HG02763 (cell line): ENCODE results near the gene HBD.

Experiments used
- ATAC-seq: cut with Tn5 transposase; IDR thresholded peaks from one replicate; pipeline ENCODE4 v1.9.1; 2021; ENCODE audit warnings: mild to moderate bottlenecking, moderate library complexity; ENCODE audit not compliant: unreplicated experiment

The HBD gene

DNA sequence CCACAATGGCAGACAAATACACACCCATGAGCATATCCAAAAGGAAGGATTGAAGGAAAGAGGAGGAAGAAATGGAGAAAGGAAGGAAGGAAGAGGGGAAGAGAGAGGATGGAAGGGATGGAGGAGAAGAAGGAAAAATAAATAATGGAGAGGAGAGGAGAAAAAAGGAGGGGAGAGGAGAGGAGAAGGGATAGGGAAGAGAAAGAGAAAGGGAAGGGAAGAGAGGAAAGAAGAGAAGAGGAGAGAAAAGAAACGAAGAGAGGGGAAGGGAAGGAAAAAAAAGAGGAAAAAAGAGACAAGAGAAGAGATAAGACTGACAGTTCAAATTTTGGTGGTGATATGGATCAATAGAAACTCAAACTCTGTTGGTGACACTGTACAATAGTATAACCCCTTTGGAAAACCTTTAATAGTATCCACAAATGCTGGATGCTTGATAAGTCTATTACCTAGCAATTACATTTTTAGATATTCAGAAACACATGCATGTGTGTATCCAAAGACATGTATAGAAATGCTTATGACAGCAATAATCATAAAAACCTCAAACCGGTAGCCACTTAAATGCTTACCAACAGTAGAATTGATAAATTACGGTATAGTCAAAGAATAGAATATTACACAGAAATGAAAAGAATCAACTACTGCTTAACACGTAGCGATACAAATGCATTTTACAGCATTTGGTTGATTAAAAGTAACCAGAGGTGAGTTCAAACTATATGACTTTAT lies 1.2 kb upstream of the HBD start:
- ATAC-seq = no peak

DNA sequence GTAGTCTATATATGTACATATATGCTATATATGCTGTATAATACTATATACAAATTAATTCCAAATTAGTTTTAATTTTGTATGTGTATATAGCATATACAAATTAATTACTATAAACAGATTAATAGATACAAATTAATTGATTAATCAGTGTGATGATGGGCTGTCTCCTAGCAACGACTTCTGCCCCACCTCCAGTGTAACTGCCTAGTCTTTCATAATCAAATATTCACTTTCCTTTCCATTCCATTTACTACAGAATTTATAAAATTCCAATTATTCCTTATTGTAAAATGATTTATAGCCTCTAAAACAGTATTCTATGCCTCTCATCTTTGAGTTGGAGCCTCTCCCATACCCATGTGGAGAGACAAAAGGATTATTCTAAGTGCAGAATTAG lies 976 bp downstream of the HBD start:
- no peak for ATAC-seq

DNA sequence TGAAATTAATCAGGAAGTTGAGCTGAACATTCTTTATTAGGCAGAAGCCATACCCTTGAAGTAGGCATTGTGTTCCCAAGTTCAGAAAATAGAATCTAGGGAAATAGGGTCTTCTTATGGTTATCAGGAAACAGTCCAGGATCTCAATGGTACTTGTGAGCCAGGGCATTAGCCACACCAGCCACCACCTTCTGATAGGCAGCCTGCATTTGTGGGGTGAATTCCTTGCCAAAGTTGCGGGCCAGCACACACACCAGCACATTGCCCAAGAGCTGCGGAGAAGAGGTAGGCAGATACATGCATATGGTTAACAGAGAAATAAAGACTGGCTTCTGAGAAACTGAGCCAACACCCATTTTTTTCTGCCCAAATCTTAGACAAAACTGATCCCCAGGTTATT lies 1.5 kb downstream of the HBD start:
- no peak for ATAC-seq

DNA sequence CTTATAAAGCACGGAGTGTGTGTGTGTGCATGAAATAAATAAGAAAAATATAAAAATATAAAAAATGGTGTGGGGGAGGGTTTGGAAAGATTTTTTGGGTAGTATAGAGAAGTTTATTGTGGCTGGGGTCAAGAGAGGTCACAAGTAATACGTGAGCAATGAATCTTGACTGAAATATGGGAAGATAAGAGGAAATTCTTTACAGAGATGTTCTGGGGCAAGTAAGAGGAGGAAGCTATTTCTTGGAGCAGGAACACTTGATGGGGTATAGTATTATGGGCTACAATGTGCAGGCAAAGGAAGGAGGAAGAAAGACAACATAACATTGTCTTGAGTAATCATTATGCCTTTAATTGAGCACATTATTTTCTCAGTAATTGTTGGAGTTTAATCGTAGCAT lies 2.1 kb downstream of the HBD start:
- ATAC-seq = no peak

DNA sequence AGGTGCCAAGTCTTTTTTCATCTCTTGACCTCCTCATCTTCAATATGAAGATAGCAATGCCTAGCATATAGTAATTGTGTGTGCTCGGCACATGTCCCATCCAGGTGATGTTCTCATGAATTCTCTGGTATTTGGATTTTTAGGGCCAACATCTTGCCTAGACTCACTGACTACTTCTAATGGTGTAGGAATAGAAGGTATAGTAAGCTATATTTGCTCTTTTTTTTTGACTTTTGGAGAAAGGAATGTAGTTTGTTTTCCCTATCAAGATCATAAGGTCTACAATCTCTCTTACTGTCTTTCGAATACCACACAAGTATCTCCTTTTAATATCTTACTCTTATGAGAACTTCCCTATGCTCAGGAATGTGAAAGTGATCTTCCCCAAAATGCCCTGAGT lies 3.2 kb downstream of the HBD start:
- ATAC-seq = no peak

DNA sequence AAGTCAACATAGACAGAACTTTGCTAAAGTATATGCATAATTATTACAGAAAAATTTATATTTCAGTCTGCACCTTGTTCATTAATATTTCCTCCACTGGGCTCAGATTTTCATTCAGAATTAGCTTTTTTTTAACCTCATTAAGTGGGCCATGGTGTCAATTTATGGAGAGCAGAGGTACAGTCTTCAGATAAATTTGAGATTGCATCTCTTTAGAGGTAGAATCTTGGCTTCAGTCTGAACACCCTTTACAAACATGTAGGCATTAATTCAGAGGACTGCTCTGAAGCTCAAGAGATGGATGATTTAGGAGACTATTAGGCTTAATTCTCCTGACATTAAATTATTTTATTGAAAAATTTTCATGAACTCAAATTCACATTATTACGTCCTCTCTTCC lies 4.0 kb downstream of the HBD start:
- no peak for ATAC-seq

DNA sequence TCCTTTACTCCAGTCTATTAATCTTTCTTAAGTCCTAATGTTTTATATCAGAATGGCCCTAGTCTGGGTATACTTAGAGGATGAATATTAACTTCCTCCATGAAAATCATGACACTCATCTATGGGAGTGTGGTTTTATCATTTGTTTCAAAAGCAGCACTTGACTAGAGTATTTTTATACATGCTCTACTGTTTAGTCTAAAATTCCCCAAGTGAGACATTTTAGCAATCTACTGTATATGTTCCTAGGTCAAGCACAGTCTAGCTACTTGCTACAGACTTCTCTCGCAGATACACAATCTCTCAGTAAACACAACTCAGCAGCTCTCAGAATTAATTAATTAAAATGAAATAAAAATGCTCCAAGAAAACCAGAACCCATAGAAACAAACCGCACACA lies 4.5 kb downstream of the HBD start:
- no peak for ATAC-seq

DNA sequence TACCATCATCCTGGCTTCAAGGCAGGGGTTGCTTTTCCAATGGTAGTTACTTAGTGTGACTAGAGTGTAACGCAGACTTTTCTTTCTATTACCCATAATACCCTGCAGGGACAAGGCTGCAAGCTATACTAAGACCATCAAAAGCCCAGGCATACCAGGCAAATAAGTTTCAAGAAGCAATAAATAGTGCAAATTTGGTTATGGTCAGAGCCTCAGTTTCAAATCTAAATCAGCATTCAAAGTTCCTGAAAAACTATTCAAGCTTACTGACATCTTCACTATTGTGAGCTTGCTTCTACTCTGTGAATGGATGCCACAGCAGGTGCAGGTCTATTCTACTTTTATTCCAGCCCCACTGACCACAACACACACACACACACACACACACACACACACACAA lies 4.9 kb downstream of the HBD start:
- no peak for ATAC-seq

DNA sequence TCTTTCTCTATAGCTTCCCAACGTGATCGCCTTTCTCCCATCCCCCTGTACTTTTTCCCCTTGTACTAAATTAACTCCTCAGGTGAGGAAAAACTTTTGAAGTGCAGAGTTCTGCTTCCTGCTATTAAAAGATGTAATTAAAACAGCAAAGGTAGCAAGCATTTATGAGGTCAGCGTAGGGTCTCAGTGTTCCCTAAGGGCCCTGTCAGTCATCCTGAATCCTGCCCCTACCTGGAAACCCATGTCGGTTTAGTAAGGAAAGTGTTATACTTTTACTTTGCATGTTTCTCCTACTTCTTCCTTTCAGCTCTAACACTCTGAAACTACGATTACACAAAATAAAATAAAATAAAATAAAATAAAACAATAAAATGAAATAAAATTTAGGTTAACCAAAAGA lies 6.2 kb downstream of the HBD start:
- ATAC-seq = no peak

DNA sequence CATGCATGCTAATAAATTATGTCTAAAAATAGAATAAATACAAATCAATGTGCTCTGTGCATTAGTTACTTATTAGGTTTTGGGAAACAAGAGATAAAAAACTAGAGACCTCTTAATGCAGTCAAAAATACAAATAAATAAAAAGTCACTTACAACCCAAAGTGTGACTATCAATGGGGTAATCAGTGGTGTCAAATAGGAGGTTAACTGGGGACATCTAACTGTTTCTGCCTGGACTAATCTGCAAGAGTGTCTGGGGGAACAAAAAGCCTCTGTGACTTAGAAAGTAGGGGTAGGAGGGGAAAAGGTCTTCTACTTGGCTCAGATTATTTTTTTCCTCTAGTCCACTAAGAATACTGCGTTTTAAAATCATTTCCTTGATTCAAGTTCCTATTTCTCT lies 6.6 kb downstream of the HBD start:
- ATAC-seq = no peak

DNA sequence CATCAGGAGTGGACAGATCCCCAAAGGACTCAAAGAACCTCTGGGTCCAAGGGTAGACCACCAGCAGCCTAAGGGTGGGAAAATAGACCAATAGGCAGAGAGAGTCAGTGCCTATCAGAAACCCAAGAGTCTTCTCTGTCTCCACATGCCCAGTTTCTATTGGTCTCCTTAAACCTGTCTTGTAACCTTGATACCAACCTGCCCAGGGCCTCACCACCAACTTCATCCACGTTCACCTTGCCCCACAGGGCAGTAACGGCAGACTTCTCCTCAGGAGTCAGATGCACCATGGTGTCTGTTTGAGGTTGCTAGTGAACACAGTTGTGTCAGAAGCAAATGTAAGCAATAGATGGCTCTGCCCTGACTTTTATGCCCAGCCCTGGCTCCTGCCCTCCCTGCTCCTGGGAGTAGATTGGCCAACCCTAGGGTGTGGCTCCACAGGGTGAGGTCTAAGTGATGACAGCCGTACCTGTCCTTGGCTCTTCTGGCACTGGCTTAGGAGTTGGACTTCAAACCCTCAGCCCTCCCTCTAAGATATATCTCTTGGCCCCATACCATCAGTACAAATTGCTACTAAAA lies 7.5 kb downstream of the HBD start, which contains the start of gene HBB:
Gene HBB (minus strand): TSS at position 340 of the 579 bp plus-strand sequence. CDS start 50 bp downstream, at position 290.
- no peak for ATAC-seq

DNA sequence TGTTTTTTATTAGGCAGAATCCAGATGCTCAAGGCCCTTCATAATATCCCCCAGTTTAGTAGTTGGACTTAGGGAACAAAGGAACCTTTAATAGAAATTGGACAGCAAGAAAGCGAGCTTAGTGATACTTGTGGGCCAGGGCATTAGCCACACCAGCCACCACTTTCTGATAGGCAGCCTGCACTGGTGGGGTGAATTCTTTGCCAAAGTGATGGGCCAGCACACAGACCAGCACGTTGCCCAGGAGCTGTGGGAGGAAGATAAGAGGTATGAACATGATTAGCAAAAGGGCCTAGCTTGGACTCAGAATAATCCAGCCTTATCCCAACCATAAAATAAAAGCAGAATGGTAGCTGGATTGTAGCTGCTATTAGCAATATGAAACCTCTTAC lies 8.8 kb downstream of the HBD start:
- ATAC-seq = no peak

DNA sequence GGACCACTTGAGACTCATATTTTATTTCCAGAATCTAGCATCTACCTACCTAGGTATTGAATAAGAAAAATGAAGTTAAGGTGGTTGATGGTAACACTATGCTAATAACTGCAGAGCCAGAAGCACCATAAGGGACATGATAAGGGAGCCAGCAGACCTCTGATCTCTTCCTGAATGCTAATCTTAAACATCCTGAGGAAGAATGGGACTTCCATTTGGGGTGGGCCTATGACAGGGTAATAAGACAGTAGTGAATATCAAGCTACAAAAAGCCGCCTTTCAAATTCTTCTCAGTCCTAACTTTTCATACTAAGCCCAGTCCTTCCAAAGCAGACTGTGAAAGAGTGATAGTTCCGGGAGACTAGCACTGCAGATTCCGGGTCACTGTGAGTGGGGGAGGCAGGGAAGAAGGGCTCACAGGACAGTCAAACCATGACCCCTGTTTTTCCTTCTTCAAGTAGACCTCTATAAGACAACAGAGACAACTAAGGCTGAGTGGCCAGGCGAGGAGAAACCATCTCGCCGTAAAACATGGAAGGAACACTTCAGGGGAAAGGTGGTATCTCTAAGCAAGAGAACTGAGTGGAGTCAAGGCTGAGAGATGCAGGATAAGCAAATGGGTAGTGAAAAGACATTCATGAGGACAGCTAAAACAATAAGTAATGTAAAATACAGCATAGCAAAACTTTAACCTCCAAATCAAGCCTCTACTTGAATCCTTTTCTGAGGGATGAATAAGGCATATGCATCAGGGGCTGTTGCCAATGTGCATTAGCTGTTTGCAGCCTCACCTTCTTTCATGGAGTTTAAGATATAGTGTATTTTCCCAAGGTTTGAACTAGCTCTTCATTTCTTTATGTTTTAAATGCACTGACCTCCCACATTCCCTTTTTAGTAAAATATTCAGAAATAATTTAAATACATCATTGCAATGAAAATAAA lies 9.5 kb downstream of the HBD start:
- no peak for ATAC-seq

DNA sequence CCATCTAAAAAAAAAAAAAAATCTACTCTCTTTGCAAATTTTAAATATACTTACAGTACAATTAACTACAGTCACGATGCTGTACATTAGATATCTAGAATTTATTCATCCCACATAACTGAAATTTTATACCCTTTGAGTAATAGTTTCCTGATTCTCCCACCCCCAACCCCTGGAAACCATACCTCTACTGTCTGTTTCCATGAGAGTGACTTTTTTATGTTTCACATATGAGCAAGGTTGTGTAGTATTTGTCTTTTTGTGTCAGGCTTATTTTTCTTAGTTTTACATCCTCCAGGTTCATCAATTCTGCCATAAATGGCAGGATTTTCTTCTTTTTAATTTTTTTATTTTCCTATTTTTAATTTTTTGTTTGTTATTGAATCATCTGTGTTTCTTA lies 10.6 kb downstream of the HBD start:
- ATAC-seq = no peak

DNA sequence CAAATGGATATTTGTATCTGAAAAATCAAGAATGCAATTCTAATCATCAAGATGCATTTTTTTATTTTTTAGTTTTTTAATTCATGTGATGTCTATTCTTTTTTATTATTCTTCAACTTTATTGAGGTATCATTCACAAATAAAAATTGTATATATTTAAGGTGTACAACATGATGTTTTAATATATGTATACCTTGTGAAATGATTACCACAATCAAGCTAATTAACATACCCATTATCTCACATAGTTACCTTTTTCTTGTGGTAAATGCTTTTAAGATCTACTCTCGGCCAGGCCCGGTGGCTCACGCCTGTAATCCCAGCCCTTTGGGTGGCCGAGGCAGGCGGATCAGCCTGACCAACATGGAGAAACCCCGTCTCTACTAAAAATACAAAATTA lies 11.1 kb downstream of the HBD start:
- ATAC-seq = no peak

DNA sequence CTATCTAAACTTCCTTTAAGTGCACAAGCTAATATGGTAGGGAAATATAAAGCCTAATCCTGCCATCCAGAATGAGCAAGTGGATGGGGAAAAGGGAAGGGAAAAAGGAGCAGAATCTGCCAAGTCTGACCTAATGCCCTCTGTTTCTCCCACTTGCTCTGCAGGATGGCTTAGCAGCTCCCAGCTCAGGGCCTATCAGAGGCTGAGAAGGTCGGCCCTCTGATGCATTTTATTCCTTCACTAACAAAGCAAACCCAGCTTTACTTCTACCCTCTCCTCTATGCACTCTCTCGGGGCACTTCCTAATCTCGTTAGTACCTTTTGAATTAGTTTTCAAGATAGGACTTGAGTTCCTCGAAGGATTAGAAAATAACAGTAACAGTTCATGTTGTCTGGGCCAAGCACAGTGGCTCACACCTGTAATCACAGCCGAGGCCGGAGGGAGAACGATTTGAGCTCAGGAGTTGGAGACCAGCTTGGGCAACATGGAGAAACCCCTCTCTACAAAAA lies 23.9 kb downstream of the HBD start:
- ATAC-seq = no peak

DNA sequence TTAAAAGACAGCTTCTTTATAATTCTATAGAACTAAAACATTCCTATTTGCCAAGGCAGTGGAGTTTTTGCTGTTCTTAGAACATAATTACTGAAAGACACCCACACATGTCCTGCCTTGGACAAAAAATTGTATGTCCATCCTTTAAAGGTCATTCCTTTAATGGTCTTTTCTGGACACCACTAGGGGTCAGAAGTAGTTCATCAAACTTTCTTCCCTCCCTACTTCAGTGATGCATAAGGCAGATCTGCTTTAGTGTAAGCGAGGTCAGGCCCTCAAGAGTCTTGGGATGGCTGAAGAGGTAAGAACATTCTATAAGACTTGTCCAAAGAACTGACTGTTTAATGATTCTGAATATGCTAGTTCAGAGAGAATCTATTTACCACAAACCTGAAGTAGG lies 29.5 kb downstream of the HBD start:
- ATAC-seq = peak; percentile 76

DNA sequence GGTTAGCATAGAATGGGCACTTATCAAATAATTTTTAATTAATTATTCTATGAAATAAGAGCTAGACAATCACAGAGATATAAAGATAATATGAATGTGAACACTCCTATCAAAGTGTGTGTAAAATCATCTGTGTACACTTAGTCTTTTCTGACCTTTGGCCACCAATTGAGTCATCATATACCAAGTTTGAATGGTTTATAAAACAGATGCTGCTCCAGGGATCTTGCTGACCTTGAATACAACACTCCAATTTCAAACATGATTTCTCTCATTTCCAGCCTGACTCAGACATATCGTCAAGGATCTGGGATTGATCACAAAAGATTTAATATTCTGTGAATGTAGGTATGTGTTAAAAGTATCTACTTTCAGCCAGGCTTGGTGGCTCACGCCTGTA lies 30.9 kb downstream of the HBD start:
- no peak for ATAC-seq

DNA sequence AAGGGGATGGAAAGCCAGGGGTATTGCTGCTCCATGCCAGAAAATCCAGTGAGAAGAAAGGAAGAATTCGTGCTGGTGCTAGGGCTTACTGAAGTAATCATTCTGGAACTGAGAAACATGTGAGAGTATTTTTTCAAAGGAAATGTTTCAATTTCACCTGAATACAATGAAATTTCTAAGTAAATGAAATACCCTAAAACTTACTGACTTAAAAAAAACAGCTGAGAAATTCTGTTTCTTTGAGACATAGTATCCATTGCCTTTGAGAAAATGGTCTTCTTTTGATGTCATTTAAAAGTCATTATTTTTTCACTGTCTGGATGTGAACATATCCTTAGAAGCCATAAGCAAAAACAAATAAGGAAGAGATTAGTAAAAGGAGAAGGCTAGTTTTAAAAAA lies 33.7 kb downstream of the HBD start, which contains the start of gene OR51V1:
Gene OR51V1 (minus strand): TSS at position 101 of the 400 bp plus-strand sequence. CDS start 0 bp downstream, at position 101.
- no peak for ATAC-seq

DNA sequence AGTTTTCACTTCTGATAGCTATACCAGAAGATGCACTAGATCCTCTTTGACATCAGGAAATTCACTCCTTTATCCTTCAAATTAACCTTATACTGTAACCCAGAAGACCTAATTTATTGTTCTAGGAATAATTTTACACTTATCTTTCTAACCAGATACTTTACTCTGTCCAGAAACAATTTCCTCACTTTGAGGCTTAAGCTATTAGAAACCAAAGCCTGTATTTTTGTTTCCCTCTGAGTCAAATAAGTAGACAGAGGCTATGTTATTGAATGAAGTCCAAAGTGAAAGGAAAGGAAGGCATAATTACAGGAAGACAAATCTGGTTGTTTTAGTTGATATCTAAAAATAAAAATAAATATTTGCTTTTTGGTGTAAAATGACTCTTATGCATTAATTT lies 36.0 kb downstream of the HBD start:
- ATAC-seq = no peak

DNA sequence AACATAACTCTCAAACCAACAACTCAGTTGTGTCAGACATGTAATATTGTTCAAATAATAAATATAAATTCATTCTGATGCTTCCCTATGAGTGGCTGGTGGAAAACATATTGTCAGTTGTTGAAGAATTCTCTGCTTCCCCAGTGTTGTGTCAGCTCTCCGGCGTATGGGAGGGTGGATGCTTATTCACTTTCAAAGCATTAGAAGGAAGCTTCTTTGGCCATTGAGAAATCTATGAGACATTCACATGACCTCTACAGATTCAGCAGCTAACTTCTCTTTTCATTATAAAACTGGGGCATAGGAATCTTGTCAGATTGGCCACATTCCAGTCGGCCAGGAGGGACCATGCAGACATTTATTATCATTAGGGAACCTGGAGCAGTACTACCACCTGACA lies 36.7 kb downstream of the HBD start:
- no peak for ATAC-seq

DNA sequence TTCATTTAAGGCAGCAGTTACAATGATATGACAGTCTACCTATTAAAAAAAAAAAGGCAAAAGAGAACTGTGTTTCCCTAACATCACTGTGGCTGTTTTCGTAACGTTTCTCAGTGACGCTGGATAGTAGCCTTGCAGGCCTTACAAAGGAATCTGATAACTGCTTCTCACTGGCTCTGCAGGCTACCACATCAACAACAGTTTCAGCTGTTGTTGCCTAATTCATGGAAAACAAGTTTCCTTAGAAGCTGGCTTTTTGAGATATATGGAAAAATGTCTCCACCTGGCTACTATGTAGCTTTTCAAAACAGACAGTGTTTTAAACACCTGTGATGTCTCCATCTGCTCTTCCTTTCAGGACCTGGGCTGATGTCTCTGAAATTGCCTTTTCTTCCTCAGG lies 37.6 kb downstream of the HBD start:
- ATAC-seq = no peak
